Fibroblast of lung (primary cell): ENCODE results near the gene MYO1D. TPM values are rescaled to one million over a fixed set of nuclear protein-coding genes. Genes with fewer than 3 reads are reported as not detected.

Experiments
- DNase-seq, 2 donors: peaks; one replicate each; pipeline versions ENCODE4 v3.0.0 to v3.0.0-alpha.2; 2010; ENCODE audit warnings: low read depth in 2 of 2
- H2AFZ ChIP-seq: 2 replicates; pipeline ENCODE4 v1.5.1; 2012; ENCODE audit warnings: low read length, control low read depth, inconsistent platforms
- H3K27ac ChIP-seq: 2 replicates; pipeline ENCODE4 v1.5.1; 2011; ENCODE audit warnings: low read length, control low read depth; ENCODE audit not compliant: insufficient read depth
- H3K27me3 ChIP-seq: 2 replicates; pipeline ENCODE4 v1.5.1; 2011; ENCODE audit warnings: mild to moderate bottlenecking, low read length; ENCODE audit not compliant: control insufficient read depth, insufficient read depth
- H3K36me3 ChIP-seq: 2 replicates; pipeline ENCODE4 v1.5.1; 2011; ENCODE audit warnings: low read length; ENCODE audit not compliant: control insufficient read depth, insufficient read depth
- H3K4me1 ChIP-seq: 2 replicates; pipeline ENCODE4 v1.5.1; 2011; ENCODE audit warnings: low read length; ENCODE audit not compliant: control insufficient read depth, insufficient read depth; ENCODE audit errors: extremely low read depth
- H3K4me2 ChIP-seq: 2 replicates; pipeline ENCODE4 v1.5.1; 2011; ENCODE audit warnings: low read length, control low read depth; ENCODE audit not compliant: insufficient read depth; ENCODE audit errors: extremely low read depth
- H3K4me3 ChIP-seq, 4 experiments: fragments of 200-600 bp in 1 of 4; sonication (generic) in 1 of 4; replicated peaks in 1 of 4; 2 replicates each; pipeline ENCODE4 v1.5.1; 2011 to 2016; ENCODE audit warnings: low read length in 4 of 4, low read depth in 3 of 4, mild to moderate bottlenecking in 3 of 4, control low read depth in 2 of 4, inconsistent platforms in 1 of 4, mixed read lengths in 1 of 4; ENCODE audit not compliant: insufficient read depth in 1 of 4; ENCODE audit errors: control extremely low read depth in 1 of 4
- H3K79me2 ChIP-seq: 2 replicates; pipeline ENCODE4 v1.5.1; 2012; ENCODE audit warnings: mild to moderate bottlenecking, low read length, inconsistent platforms; ENCODE audit not compliant: control insufficient read depth, insufficient read depth
- H3K9ac ChIP-seq: 2 replicates; pipeline ENCODE4 v1.5.1; 2011; ENCODE audit warnings: mild to moderate bottlenecking, low read length, control low read depth; ENCODE audit not compliant: insufficient read depth
- H3K9me3 ChIP-seq: 2 replicates; pipeline ENCODE4 v1.5.1; 2012; ENCODE audit warnings: low read depth, low read length; ENCODE audit not compliant: control insufficient read depth, insufficient read depth
- H4K20me1 ChIP-seq: 2 replicates; pipeline ENCODE4 v1.5.1; 2011; ENCODE audit warnings: low read length; ENCODE audit not compliant: control insufficient read depth, insufficient read depth; ENCODE audit errors: extremely low read depth
- CTCF ChIP-seq, 2 donors: IDR thresholded peaks in 1 of 2; conservative IDR thresholded peaks in 1 of 2; 1 replicate in 1 of 2; 2 replicates in 1 of 2; pipeline ENCODE4 v1.5.1; 2011 to 2012; ENCODE audit warnings: low read length in 2 of 2, control low read depth in 1 of 2, inconsistent platforms in 1 of 2, low read depth in 1 of 2, mild to moderate bottlenecking in 1 of 2
- EZH2 ChIP-seq: IDR thresholded peaks from 2 replicates; pipeline ENCODE4 v1.5.1; 2012; ENCODE audit warnings: low read length, control low read depth, mild to moderate bottlenecking; ENCODE audit errors: missing control alignments
- polyA plus RNA-seq, 2 donors: library from polyadenylated mRNA; depleted of rRNA in 1 of 2; stranded (reverse) in 1 of 2; unstranded in 1 of 2; fragments of >200 nt; gene quantifications; 2 replicates each; pipeline ENCODE4 v1.2.1, GENCODE V29; 2011 to 2012; ENCODE audit warnings: missing spikeins in 1 of 2
- total RNA-seq: library from RNA; depleted of rRNA; stranded (reverse); fragments of >200 nt; gene quantifications from 2 replicates; pipeline ENCODE4 v1.2.1, GENCODE V29; 2014

Gene MYO1D
- total and polyA plus RNA-seq, 2 donors (not counting 1 experiment from before 2014, with no cell fraction given), result 35.0 to 46.6 TPM

- no peaks in the 10 kb centered on the region for H3K4me1 ChIP-seq
Measured at GRCh38 chr17:32464374-32464773, 412.6 kb downstream of the MYO1D start.

GRCh38 chr17:32463304-32463703 lies 413.6 kb downstream of the MYO1D start:
- Histone ChIP-seq H2AFZ (no peak overlapping the region), H3K79me2 (peaks cover 5% of the 10 kb centered on the region), H3K4me3 (no peak overlapping the region), H3K36me3 (peaks cover 2% of the 10 kb centered on the region), H3K27me3 (no peaks in the 10 kb centered on the region), H4K20me1 (no peaks in the 10 kb centered on the region), H3K9ac (no peak overlapping the region), H3K4me2 (no peak overlapping the region), H3K27ac (no peak overlapping the region), H3K4me1 (no peaks in the 10 kb centered on the region), H3K9me3 (no peaks in the 10 kb centered on the region)
- no peak for DNase-seq
- TF ChIP-seq CTCF (conservative IDR thresholded peaks at IDR 0.05 in 1 of 2, IDR thresholded peaks at IDR 0.05 in 1 of 2; ENCODE audit: low read depth in 1 of 2, low read length in 2 of 2) (no peak), EZH2 (no peak)

More at GRCh38 chr17:32464374-32464773, 412.6 kb downstream of the MYO1D start:
- Histone ChIP-seq H3K9ac (no peak overlapping the region), H4K20me1 (peaks cover 1% of the 10 kb centered on the region), H3K79me2 (peaks cover 1% of the 10 kb centered on the region), H3K4me2 (no peak overlapping the region), H2AFZ (no peak overlapping the region), H3K27ac (no peak overlapping the region), H3K36me3 (no peaks in the 10 kb centered on the region), H3K4me3 (no peak overlapping the region), H3K27me3 (no peaks in the 10 kb centered on the region), H3K9me3 (no peaks in the 10 kb centered on the region)
- TF ChIP-seq CTCF (conservative IDR thresholded peaks at IDR 0.05 in 1 of 2, IDR thresholded peaks at IDR 0.05 in 1 of 2; ENCODE audit: low read depth in 1 of 2, low read length in 2 of 2), result no peak
- no peak for TF ChIP-seq EZH2
- DNase-seq, result no peak

GRCh38 chr17:32461853-32462617 lies 414.9 kb downstream of the MYO1D start:
- Histone ChIP-seq H3K27ac (no peak overlapping the region), H3K27me3 (no peaks in the 10 kb centered on the region), H3K4me1 (no peaks in the 10 kb centered on the region), H3K9me3 (no peaks in the 10 kb centered on the region), H3K9ac (no peak overlapping the region), H3K4me3 (no peak overlapping the region), H3K4me2 (no peak overlapping the region), H3K36me3 (peaks cover 2% of the 10 kb centered on the region), H4K20me1 (no peaks in the 10 kb centered on the region), H3K79me2 (peaks cover 5% of the 10 kb centered on the region), H2AFZ (no peak overlapping the region)
- DNase-seq, result peak; percentile 51 to 63
- no peak for TF ChIP-seq EZH2
- peak; percentile 48 to 68 for TF ChIP-seq CTCF (conservative IDR thresholded peaks at IDR 0.05 in 1 of 2, IDR thresholded peaks at IDR 0.05 in 1 of 2; ENCODE audit: low read depth in 1 of 2, low read length in 2 of 2)
